IPS-18c (cell line): ENCODE measurements around the gene SMAD1.
A peak's percentile ranks its signal among the peaks of the same experiment; 100 is the strongest.

Source experiments
- H3K4me3 ChIP-seq: 2 replicates; pipeline ENCODE4 v1.7.0; 2013; ENCODE audit warnings: low read depth, mild to moderate bottlenecking, low read length, moderate library complexity; ENCODE audit not compliant: insufficient read depth
- H3K9me3 ChIP-seq: one replicate; pipeline ENCODE4 v1.6.1; 2013; ENCODE audit warnings: mild to moderate bottlenecking, low read length, moderate library complexity; ENCODE audit not compliant: control insufficient read depth, insufficient read depth

SMAD1 gene

GRCh38 chr4:145481164-145481941, at the start of gene SMAD1:
Gene SMAD1 (plus strand): TSS chr4:145481853. CDS start chr4:145514614, 32,761 bp downstream.
- Histone ChIP-seq H3K9me3 (peaks cover 2% of the 10 kb centered on the region), H3K4me3 (peak within 1 kb of the TSS; percentile 86)

- no peak overlapping the region for H3K4me3 ChIP-seq
- no peaks in the 10 kb centered on the region for H3K9me3 ChIP-seq
Measured at GRCh38 chr4:145433684-145434083, 48.0 kb upstream of the SMAD1 start.

- Histone ChIP-seq H3K4me3 (no peak overlapping the region), H3K9me3 (no peaks in the 10 kb centered on the region)
Measured at GRCh38 chr4:145435646-145436045, 46.0 kb upstream of the SMAD1 start.

GRCh38 chr4:145436114-145436513, 45.5 kb upstream of the SMAD1 start:
- Histone ChIP-seq H3K4me3 (no peak overlapping the region), H3K9me3 (no peaks in the 10 kb centered on the region)

- Histone ChIP-seq H3K4me3 (no peak overlapping the region), H3K9me3 (no peaks in the 10 kb centered on the region)
Measured at GRCh38 chr4:145436796-145437195, 44.9 kb upstream of the SMAD1 start.

- no peak overlapping the region for H3K4me3 ChIP-seq
Measured at GRCh38 chr4:145437466-145437865, 44.2 kb upstream of the SMAD1 start.

GRCh38 chr4:145438298-145438697, 43.4 kb upstream of the SMAD1 start:
- Histone ChIP-seq H3K4me3 (no peak overlapping the region), H3K9me3 (no peaks in the 10 kb centered on the region)

More at GRCh38 chr4:145437466-145437865, 44.2 kb upstream of the SMAD1 start:
- no peaks in the 10 kb centered on the region for H3K9me3 ChIP-seq

- Histone ChIP-seq H3K9me3 (no peaks in the 10 kb centered on the region), H3K4me3 (no peak overlapping the region)
Measured at GRCh38 chr4:145440292-145441007, 41.2 kb upstream of the SMAD1 start.

- no peaks in the 10 kb centered on the region for H3K9me3 ChIP-seq
- H3K4me3 ChIP-seq, result no peak overlapping the region
Measured at GRCh38 chr4:145446184-145446583, 35.5 kb upstream of the SMAD1 start.

- H3K9me3 ChIP-seq, result peaks cover 2% of the 10 kb centered on the region
Measured at GRCh38 chr4:145451895-145452294, 29.8 kb upstream of the SMAD1 start.

GRCh38 chr4:145452447-145453162, 29.0 kb upstream of the SMAD1 start:
- Histone ChIP-seq H3K9me3 (peaks cover 6% of the 10 kb centered on the region), H3K4me3 (no peak overlapping the region)

More at GRCh38 chr4:145451895-145452294, 29.8 kb upstream of the SMAD1 start:
- H3K4me3 ChIP-seq, result no peak overlapping the region

GRCh38 chr4:145453163-145453520, 28.5 kb upstream of the SMAD1 start:
- no peak overlapping the region for H3K4me3 ChIP-seq
- peaks cover 7% of the 10 kb centered on the region for H3K9me3 ChIP-seq

GRCh38 chr4:145473203-145473602, 8.4 kb upstream of the SMAD1 start:
- peaks cover 14% of the 10 kb centered on the region for H3K9me3 ChIP-seq
- H3K4me3 ChIP-seq, result no peak overlapping the region

- peaks cover 2% of the 10 kb centered on the region for H3K9me3 ChIP-seq
- H3K4me3 ChIP-seq, result no peak overlapping the region
Measured at GRCh38 chr4:145480257-145480656, 1.4 kb upstream of the SMAD1 start.

- H3K4me3 ChIP-seq, result peak overlapping the region; percentile 86
- peaks cover 2% of the 10 kb centered on the region for H3K9me3 ChIP-seq
Measured at GRCh38 chr4:145481942-145482208, 222 bp downstream of the SMAD1 start.

GRCh38 chr4:145482209-145483037, 770 bp downstream of the SMAD1 start:
- H3K9me3 ChIP-seq, result peaks cover 2% of the 10 kb centered on the region
- H3K4me3 ChIP-seq, result peak overlapping the region; percentile 86

GRCh38 chr4:145483514-145483913, 1.9 kb downstream of the SMAD1 start:
- Histone ChIP-seq H3K9me3 (no peaks in the 10 kb centered on the region), H3K4me3 (no peak overlapping the region)
